ENCODE data around the gene UBE2D1.

UBE2D1 gene

GRCh38 chr10:58319599-58319998, 15.2 kb upstream of the UBE2D1 start:
- TF ChIP-seq FOXM1 (IDR thresholded peaks at IDR 0.05; ENCODE audit: borderline replicate concordance, low read depth) (no peak), CEBPB (IDR thresholded peaks at IDR 0.05) (no peak), EGR1 (IDR thresholded peaks at IDR 0.05) (no peak), TAF1 (IDR thresholded peaks at IDR 0.05; ENCODE audit: low read depth) (no peak), TCF12 (IDR thresholded peaks at IDR 0.05; ENCODE audit: low read depth) (no peak), RAD21 (IDR thresholded peaks at IDR 0.05; ENCODE audit: low read depth) (peak; percentile 22; the same call in 1 of the 2 replicates), ZBTB7A (IDR thresholded peaks at IDR 0.05; ENCODE audit: low read depth) (no peak), YY1 (IDR thresholded peaks at IDR 0.05; ENCODE audit: low read depth) (no peak)

DNA sequence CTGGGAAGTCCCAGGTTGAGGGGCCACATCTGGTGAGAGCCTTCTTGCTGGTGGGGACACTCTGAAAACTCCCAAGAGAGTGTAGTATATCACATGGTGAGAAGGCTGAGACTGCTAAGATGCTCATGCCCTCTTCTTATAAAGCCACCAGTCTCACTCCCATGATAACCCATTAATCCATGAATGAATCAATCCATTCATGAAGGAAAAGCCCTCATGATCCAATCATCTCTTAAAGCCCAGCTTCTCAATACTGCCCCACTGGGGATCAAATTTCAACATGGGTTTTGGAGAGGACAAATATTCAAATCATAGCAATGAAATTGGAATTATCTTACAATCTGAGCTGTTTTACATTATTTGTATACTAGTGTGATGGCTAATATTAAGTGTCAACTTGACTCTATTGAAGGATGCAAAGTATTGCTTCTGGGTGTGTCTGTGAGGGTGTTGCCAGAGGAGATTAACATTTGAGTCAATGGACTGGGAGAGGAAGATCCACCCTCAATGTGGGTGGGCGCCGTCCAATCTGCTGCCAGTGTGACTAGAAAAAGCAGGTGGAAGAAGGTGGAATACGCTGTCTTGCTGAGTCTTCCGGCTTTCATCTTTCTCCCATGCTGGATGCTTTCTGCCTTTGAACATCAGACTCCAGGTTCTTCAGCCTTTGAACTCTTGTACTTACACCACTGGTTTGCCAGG, 14.3 kb upstream of the UBE2D1 start:
- TF ChIP-seq RAD21 (IDR thresholded peaks at IDR 0.05; ENCODE audit: low read depth) = no peak
- TF ChIP-seq TAF1 (IDR thresholded peaks at IDR 0.05; ENCODE audit: low read depth) = no peak
- TF ChIP-seq EP300 (IDR thresholded peaks at IDR 0.05; ENCODE audit: borderline replicate concordance) = no peak
- TF ChIP-seq, protein P1, sequence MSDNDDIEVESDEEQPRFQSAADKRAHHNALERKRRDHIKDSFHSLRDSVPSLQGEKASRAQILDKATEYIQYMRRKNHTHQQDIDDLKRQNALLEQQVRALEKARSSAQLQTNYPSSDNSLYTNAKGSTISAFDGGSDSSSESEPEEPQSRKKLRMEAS (IDR thresholded peaks at IDR 0.05) = no peak
- no peak for TF ChIP-seq TCF12 (IDR thresholded peaks at IDR 0.05; ENCODE audit: low read depth)
- no peak for TF ChIP-seq TEAD4 (IDR thresholded peaks at IDR 0.05)
- no peak for TF ChIP-seq CEBPB (IDR thresholded peaks at IDR 0.05)
- TF ChIP-seq EGR1 (IDR thresholded peaks at IDR 0.05) = no peak
- TF ChIP-seq NFIC (IDR thresholded peaks at IDR 0.05) = no peak
- no peak for TF ChIP-seq YY1 (IDR thresholded peaks at IDR 0.05; ENCODE audit: low read depth)
- no peak for TF ChIP-seq ZBTB7A (IDR thresholded peaks at IDR 0.05; ENCODE audit: low read depth)
- TF ChIP-seq FOXM1 (IDR thresholded peaks at IDR 0.05; ENCODE audit: borderline replicate concordance, low read depth) = no peak
- no peak for TF ChIP-seq USF1 (IDR thresholded peaks at IDR 0.05)
- no peak for TF ChIP-seq REST (IDR thresholded peaks at IDR 0.05; ENCODE audit: low read depth)
- no peak for TF ChIP-seq CREB1 (IDR thresholded peaks at IDR 0.05; ENCODE audit: low read depth)

GRCh38 chr10:58322072-58322834, 12.6 kb upstream of the UBE2D1 start:
- no peak for TF ChIP-seq EGR1 (IDR thresholded peaks at IDR 0.05)

- TF ChIP-seq RAD21 (IDR thresholded peaks at IDR 0.05; ENCODE audit: low read depth) (no peak), CREB1 (IDR thresholded peaks at IDR 0.05; ENCODE audit: low read depth) (no peak), ZBTB7A (IDR thresholded peaks at IDR 0.05; ENCODE audit: low read depth) (no peak), EP300 (IDR thresholded peaks at IDR 0.05; ENCODE audit: borderline replicate concordance) (no peak), YY1 (IDR thresholded peaks at IDR 0.05; ENCODE audit: low read depth) (no peak), REST (IDR thresholded peaks at IDR 0.05; ENCODE audit: low read depth) (no peak), TAF1 (IDR thresholded peaks at IDR 0.05; ENCODE audit: low read depth) (no peak), EGR1 (IDR thresholded peaks at IDR 0.05) (no peak), FOXM1 (IDR thresholded peaks at IDR 0.05; ENCODE audit: borderline replicate concordance, low read depth) (no peak), TCF12 (IDR thresholded peaks at IDR 0.05; ENCODE audit: low read depth) (no peak), TEAD4 (IDR thresholded peaks at IDR 0.05) (no peak), USF1 (IDR thresholded peaks at IDR 0.05) (no peak), CEBPB (IDR thresholded peaks at IDR 0.05) (no peak), NFIC (IDR thresholded peaks at IDR 0.05) (no peak)
- TF ChIP-seq, protein P1 (IDR thresholded peaks at IDR 0.05) = no peak
Observed at GRCh38 chr10:58322835-58323209, 12.0 kb upstream of the UBE2D1 start.

- TF ChIP-seq ZBTB7A (IDR thresholded peaks at IDR 0.05; ENCODE audit: low read depth) (no peak), CEBPB (IDR thresholded peaks at IDR 0.05) (no peak), FOXM1 (IDR thresholded peaks at IDR 0.05; ENCODE audit: borderline replicate concordance, low read depth) (no peak), REST (IDR thresholded peaks at IDR 0.05; ENCODE audit: low read depth) (no peak), USF1 (IDR thresholded peaks at IDR 0.05) (no peak), NFIC (IDR thresholded peaks at IDR 0.05) (no peak), EP300 (IDR thresholded peaks at IDR 0.05; ENCODE audit: borderline replicate concordance) (no peak), YY1 (IDR thresholded peaks at IDR 0.05; ENCODE audit: low read depth) (no peak), TEAD4 (IDR thresholded peaks at IDR 0.05) (no peak), EGR1 (IDR thresholded peaks at IDR 0.05) (no peak)
- TF ChIP-seq, protein P1 (IDR thresholded peaks at IDR 0.05) = no peak
Observed at GRCh38 chr10:58326967-58327381, 7.8 kb upstream of the UBE2D1 start.
